Stimulated activated naive CD4-positive, alpha-beta T cell treated with Interleukin-2 at 50 U/mL for 16 hours (primary cell): ENCODE measurements around the gene AKR1C3.
"Not testable (repeated sequence)": the region's sequence is repeated elsewhere in the genome, so short reads cannot be mapped to it uniquely, and the experiment has no call there.

ENCODE experiments used
- DNase-seq: peaks from one replicate; lab custom pipeline; 2025; lab: John Stamatoyannopoulos, UW

The AKR1C3 gene

DNA sequence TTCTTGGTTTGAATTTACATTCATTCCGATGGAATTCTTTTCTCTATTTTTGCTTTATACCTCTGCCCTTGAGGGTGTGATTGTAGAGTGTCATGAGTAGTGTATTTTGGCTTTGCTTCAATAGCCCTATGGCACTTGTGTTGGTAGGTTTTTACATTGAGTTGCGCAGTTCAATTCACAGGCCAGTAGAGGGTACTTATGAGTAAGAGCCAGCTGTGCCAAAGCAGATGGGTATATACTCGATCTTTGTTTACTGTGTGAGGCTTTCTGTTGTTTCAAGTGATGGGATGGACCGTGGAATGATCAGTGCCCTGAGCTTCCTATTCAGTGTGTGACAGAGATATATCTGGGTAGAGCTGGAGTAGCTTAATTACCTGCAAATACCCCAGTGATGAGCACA is 4.3 kb upstream of the AKR1C3 start:
- DNase-seq: no peak

DNA sequence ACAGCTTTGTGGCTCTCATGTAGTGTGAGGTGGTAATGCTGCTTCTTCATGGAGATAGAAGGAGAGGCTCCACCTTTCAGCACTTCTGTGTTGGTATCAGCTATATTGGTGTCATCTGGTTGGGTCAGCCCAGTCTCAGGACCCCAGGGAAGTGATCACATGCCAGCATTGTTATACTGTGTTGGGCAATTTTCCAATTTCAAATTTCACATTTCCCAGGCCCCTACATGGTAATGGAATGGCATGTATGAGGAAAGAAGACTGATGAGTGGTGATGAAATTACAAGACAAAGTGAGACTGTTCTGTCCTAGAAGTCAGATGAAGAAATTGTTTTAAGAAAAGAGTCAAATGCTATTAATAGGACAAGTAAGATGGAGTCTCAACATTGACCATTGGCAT is 3.7 kb upstream of the AKR1C3 start:
- no peak for DNase-seq

DNA sequence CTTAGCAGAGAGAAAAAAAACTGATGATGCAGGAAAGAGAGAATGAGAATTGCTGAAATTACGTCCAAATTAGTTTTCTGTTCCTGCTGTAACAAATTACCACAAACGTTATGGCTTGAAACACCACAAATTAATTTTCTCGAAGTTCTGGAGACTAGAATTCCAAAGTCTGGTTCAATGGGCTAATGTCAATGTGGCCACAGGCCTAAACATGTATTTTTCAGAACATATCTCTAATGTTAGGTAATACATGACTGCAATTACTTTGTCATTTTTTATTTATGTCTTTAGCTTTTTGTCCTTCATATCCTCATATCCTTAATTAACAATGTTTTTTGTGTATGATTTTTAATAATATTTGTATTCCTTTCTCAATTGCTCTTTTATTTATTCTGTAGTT is 3.0 kb upstream of the AKR1C3 start:
- DNase-seq: no peak

DNA sequence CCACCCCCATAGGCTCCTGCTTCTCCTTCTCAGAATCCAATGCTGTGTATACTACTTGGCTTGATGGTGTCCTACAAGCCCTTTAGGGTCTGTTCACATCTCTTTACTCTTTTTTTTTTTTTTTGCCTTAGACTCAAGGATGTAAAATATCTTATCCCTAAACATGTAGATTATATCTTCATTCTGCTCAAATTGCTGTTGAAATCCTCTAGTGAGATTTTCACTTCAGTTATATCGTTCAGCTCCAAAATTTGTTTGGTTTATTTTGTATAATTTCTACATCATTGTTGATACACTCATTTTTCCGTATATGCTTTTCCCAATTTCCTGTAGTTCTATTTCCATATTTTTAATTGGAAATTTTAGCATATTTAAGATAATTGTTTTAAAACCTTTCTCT is 1.8 kb upstream of the AKR1C3 start:
- DNase-seq: no peak

DNA sequence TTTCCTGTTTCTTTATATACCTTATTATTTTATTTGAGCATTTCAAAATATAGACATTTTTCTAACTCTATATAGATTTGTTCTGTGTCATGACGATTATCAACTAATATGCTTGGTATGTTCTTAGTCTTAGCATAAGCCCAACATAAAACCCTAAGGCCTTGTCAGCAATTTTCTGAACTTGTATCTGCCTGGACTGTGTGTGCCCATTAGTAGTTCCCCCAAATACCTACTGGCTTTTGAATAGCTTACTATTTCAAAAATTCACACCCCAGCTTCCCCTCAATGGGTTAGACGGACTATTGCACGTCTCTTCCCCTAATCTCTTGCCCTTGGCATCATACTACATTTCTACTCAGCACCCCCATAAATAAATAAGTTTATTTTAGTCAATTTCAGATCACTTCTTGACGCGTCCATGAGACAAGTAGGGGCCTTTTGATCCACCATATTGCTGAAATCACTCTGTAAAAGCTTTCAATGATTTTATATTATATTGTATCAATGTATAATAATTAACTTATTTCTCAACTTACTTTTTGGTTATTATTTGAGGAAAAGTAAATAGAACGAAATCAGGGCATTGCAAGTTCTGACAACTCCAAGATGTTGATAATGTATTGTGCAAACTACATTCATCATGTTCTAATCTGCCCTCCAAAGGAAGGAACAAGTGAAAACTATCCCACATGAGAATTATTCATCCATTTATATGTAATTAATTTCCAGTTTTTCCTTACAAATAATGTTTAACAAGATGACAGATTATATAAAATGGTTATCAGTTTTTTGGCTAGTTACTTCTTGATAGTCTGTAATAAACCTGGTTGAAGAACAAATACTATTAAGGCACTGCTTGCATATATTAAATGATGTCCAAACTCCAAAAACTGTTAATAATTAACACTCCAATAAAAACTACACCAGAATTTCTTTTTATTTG is 1.1 kb upstream of the AKR1C3 start:
- DNase-seq: no peak

DNA sequence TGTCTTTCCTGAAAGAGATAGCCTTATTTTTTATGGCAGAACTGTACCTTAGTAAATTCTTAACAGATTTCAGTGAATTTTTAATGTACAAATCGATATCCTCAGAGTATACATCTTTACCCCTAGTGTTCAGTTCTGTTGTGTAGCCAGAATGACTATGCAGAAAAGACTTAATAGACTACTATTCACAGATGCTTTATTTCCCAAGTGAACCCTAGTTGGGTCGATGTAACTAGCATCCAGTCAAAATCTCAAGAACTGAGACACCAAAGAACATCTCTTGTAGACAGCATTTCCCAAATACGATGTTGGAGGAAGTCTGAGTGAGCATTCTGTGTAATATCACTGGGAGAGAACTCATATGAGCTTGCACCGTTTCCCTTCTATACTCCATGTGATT is 1.5 kb downstream of the AKR1C3 start:
- no peak for DNase-seq

DNA sequence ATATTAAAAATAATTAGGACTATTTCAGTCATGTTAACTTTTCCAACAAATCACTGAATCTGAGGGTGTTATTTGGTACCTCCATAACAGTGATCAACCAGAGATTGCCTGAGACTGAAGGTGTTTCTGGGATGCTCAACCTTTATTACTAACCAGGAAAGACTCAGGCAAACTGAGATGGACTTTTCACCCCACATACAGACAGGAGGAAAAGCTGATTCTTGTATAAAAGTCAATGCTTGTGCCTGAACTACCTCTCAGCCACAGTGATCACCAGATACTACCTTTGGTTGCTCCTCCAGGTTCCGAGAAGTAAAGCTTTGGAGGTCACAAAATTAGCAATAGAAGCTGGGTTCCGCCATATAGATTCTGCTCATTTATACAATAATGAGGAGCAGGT is 1.9 kb downstream of the AKR1C3 start:
- DNase-seq: no peak

- DNase-seq: not testable (repeated sequence)
Observed at GRCh38 chr10:5102479-5102878, 8.3 kb downstream of the AKR1C3 start.

DNA sequence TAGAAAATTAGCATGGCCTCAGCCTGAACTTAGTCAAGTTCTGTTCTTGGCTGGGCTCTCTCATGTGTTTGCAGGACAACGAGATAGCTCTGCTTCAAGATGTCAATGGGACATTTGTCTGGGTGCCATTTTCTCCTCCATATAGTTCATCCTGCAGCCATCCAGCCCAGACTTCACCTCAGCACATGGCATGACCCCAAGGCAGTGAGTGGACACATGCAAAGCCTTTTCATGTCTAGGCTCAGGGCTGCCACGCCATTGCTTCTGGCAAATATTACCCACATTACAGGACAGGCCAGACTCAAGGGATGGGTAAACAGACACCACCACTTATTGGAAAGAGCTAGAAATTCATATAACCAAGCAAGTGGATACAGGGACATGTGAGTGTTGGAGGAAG is 9.3 kb downstream of the AKR1C3 start:
- DNase-seq: no peak

GRCh38 chr10:5105626-5106025 is 11.4 kb downstream of the AKR1C3 start:
- no peak for DNase-seq

DNA sequence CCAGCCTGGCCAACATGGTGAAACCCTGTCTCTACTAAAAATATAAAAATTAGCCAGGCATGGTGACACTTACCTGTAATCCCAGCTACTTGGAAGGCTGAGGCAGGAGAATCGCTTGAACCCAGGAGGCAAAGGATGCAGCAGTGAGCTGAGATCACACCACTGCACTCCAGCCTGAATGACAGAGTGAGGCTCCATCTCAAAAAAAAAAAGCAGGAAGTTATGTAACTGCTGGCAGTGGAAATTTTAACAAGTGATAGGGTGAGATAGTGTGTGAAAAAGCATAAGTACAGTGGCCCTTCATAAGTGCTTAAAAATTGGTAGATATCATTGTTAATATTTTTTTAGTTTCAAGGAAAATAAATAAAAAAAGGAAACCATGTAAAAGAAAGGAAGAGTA is 12.3 kb downstream of the AKR1C3 start:
- no peak for DNase-seq

GRCh38 chr10:5107860-5108526 is 13.8 kb downstream of the AKR1C3 start:
- no peak for DNase-seq

- DNase-seq: no peak
Observed at GRCh38 chr10:5108658-5109416, 14.6 kb downstream of the AKR1C3 start.

DNA sequence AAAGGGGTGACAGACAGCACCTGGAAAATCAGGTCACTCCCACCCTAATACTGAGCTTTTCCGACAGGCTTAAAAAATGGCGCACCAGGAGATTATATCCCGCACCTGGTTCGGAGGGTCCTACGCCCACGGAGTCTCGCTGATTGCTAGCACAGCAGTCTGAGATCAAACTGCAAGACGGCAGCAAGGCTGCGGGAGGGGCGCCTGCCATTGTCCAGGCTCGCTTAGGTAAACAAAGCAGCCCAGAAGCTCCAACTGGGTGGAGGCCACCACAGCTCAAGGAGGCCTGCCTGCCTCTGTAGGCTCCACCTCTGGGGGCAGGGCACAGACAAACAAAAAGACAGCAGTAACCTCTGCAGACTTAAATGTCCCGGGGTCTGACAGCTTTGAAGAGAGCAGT is 15.6 kb downstream of the AKR1C3 start:
- DNase-seq: not testable (repeated sequence)

GRCh38 chr10:5116621-5117020 is 22.4 kb downstream of the AKR1C3 start:
- no peak for DNase-seq

DNA sequence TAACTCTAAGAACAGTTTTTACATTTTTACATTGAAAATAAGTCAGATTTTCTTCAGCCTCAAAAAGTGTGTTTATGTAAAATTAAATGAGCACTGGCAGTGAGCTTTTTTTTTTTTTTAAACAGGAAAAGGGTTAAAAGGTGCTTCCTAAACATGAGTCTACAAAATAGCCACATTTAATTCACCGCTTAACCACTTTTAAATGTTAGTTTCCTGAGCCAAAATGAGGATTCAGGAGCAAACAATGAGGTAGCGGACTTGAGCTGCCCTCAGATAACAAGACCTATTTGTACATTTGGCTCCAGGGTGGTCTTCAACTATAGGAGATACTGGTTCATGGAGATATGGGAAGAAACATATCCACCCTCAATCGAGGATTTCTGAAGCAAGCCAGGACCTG is 22.8 kb downstream of the AKR1C3 start:
- no peak for DNase-seq

DNA sequence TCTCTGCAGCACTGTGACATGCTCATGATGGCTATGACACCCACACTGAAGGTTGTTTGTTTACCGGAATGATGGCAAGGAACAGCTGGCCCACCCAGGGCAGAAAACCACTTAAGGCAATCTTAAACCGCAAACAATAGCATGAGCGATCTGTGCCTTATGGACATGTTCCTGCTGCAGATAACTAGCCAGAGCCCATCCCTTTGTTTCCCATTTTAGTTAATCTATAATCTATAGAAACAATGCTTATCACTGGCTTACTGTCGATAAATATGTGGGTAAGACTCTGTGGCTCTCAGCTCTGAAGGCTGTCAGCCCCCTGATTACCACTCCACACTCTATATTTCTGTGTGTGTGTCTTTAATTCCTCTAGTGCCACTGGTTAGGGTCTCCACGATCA is 25.8 kb downstream of the AKR1C3 start:
- DNase-seq: not testable (repeated sequence)

DNA sequence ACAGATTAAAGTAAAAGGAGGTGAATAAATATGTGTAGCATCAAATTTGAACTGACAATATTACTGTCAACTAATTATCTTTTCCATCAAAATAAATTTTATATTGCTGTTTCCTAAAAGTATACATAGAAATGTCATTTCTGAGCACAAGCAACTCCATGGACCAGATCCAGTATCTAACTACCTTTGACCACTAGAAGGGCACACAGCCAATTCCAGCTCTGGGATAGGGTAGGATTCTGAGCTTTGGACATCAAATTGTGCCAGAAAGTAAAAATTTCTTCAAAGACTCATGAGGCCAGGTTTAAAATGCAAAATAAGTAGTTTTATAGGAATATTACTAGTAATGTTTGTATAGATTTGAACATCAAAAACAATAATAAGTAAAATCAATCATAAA is 29.7 kb downstream of the AKR1C3 start:
- DNase-seq: no peak

DNA sequence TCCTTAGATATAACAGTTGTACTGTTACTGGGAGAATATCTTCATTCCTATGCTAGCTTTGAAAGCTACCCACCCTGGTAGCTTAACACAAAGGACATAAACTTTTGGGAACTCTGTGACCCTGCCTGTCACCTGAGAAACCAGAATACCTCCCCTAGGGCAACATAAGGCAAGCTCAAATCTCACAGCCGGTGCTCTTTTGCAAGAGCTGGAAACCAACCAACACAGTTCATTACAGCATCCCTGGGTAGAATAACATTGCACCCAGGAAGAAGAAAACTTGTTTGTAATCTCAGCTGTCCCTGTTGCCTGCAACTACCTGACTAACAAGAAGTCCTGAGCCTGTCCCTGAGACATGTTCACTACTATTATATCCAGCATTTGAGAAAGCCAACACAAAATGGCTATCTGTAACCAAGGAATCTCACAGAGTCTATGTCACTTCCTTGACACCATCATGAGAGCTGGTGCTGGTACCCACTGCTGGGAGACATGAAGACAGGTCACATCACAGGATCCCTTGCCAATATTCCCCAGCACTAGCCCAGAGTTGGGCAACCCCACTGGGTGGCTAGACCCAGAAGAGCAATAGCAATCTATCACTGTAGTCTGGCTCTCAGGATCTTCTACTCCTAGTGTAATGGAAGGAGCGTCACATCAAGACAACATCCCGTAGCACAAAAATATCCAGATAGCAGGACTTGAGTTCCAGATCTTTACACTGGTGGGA is 31.3 kb downstream of the AKR1C3 start:
- DNase-seq: no peak

GRCh38 chr10:5135581-5135980 is 41.4 kb downstream of the AKR1C3 start:
- no peak for DNase-seq

GRCh38 chr10:5136468-5137087 is 42.4 kb downstream of the AKR1C3 start:
- DNase-seq: no peak

DNA sequence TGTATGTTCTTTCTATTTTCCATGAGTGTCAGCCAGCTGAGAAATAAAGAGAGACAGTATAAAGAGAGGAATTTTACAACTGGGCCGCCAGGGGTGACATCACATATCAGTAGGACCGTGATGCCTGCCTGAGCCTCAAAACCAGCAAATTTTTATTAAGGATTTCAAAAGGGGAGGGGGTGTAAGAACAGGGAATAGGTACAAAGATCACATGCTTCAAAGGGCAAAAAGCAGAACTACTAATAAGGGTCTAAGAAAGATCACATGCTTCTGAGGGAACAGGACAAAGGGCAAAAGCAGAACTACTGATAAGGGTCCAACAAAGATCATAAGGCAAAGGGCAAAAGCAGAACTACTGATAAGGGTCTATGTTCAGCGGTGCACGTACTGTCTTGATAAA is 43.5 kb downstream of the AKR1C3 start:
- not testable (repeated sequence) for DNase-seq
